Measurements from ENCODE around the gene SYNGAP1. TPM values are rescaled to one million over a fixed set of nuclear protein-coding genes. Genes with fewer than 3 reads are reported as not detected.

SYNGAP1 gene
- total RNA-seq, 4 donors from 2014 or later, result 0.71 to 2.3 (median 1.3) TPM

- TF ChIP-seq, protein P1, sequence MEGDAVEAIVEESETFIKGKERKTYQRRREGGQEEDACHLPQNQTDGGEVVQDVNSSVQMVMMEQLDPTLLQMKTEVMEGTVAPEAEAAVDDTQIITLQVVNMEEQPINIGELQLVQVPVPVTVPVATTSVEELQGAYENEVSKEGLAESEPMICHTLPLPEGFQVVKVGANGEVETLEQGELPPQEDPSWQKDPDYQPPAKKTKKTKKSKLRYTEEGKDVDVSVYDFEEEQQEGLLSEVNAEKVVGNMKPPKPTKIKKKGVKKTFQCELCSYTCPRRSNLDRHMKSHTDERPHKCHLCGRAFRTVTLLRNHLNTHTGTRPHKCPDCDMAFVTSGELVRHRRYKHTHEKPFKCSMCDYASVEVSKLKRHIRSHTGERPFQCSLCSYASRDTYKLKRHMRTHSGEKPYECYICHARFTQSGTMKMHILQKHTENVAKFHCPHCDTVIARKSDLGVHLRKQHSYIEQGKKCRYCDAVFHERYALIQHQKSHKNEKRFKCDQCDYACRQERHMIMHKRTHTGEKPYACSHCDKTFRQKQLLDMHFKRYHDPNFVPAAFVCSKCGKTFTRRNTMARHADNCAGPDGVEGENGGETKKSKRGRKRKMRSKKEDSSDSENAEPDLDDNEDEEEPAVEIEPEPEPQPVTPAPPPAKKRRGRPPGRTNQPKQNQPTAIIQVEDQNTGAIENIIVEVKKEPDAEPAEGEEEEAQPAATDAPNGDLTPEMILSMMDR (IDR thresholded peaks at IDR 0.05 in 4 of 5, conservative IDR thresholded peaks at IDR 0.05 in 1 of 5), result no peak
- TF ChIP-seq POLR2A (IDR thresholded peaks at IDR 0.05), result no peak
- no peaks in the 10 kb centered on the region for H3K27me3 ChIP-seq
- peak overlapping the region in 1 of 4 donors; percentile 13 for H3K4me3 ChIP-seq
- H3K27ac ChIP-seq, result peak overlapping the region in 2 of 4 donors; percentile 5 to 31
- in situ Hi-C loops (cut with MboI; ENCODE audit: low sequenced_read_pairs in 4 of 4), result no loop called here
- peaks cover 14 to 16% of the 10 kb centered on the region in 2 donors for H3K4me1 ChIP-seq
- DNase-seq, result no peak
- H3K36me3 ChIP-seq, result peaks cover 0 to 8% of the 10 kb centered on the region in 2 donors
- intact Hi-C loops (cut with DNase I; ENCODE audit: low total_unique reads), result no loop called here
- no peak for ATAC-seq
- no peaks in the 10 kb centered on the region for H3K9me3 ChIP-seq
Measured at GRCh38 chr6:33433001-33433543, 13.2 kb downstream of the SYNGAP1 start.

- peak overlapping the region in 2 of 4 donors; percentile 5 to 31 for H3K27ac ChIP-seq
- H3K27me3 ChIP-seq, result no peaks in the 10 kb centered on the region
- in situ Hi-C loops (cut with MboI; ENCODE audit: low sequenced_read_pairs in 4 of 4), result no loop called here
- ATAC-seq (peak in 1 of 2 donors; percentile 69), DNase-seq (no peak)
- H3K4me1 ChIP-seq, result peaks cover 11 to 14% of the 10 kb centered on the region in 2 donors
- H3K36me3 ChIP-seq, result peaks cover 0 to 8% of the 10 kb centered on the region in 2 donors
- intact Hi-C loops (cut with DNase I; ENCODE audit: low total_unique reads), result no loop called here
- TF ChIP-seq, protein P1 (IDR thresholded peaks at IDR 0.05 in 4 of 5, conservative IDR thresholded peaks at IDR 0.05 in 1 of 5), result no peak
- no peak for TF ChIP-seq POLR2A (IDR thresholded peaks at IDR 0.05)
- peak overlapping the region in 1 of 4 donors; percentile 13 for H3K4me3 ChIP-seq
- no peaks in the 10 kb centered on the region for H3K9me3 ChIP-seq
Measured at GRCh38 chr6:33433544-33434191, 13.8 kb downstream of the SYNGAP1 start.

GRCh38 chr6:33434961-33435360 lies 15.1 kb downstream of the SYNGAP1 start:
- Histone ChIP-seq H3K27ac (no peak overlapping the region), H3K4me1 (peaks cover 11 to 14% of the 10 kb centered on the region in 2 donors), H3K36me3 (peaks cover 0 to 8% of the 10 kb centered on the region in 2 donors), H3K27me3 (no peaks in the 10 kb centered on the region), H3K9me3 (no peaks in the 10 kb centered on the region), H3K4me3 (no peak overlapping the region)
- in situ Hi-C loops (cut with MboI; ENCODE audit: low sequenced_read_pairs in 4 of 4), result no loop called here
- intact Hi-C loops (cut with DNase I; ENCODE audit: low total_unique reads), result no loop called here
- no peak for DNase-seq
- no peak for TF ChIP-seq POLR2A (IDR thresholded peaks at IDR 0.05)
- TF ChIP-seq, protein P1 (IDR thresholded peaks at IDR 0.05 in 4 of 5, conservative IDR thresholded peaks at IDR 0.05 in 1 of 5), result no peak
- no peak for ATAC-seq

- no peak for ATAC-seq
- no peak for DNase-seq
- peaks cover 5 to 11% of the 10 kb centered on the region in 2 donors for H3K4me1 ChIP-seq
- H3K27ac ChIP-seq, result no peak overlapping the region
- H3K4me3 ChIP-seq, result no peak overlapping the region
- intact Hi-C loops (cut with DNase I; ENCODE audit: low total_unique reads), result no loop called here
- no peaks in the 10 kb centered on the region for H3K9me3 ChIP-seq
- no peaks in the 10 kb centered on the region for H3K27me3 ChIP-seq
- in situ Hi-C loops (cut with MboI; ENCODE audit: low sequenced_read_pairs in 4 of 4), result no loop called here
- H3K36me3 ChIP-seq, result peaks cover 0 to 8% of the 10 kb centered on the region in 2 donors
- TF ChIP-seq POLR2A (IDR thresholded peaks at IDR 0.05), result no peak
- TF ChIP-seq, protein P1 (IDR thresholded peaks at IDR 0.05 in 4 of 5, conservative IDR thresholded peaks at IDR 0.05 in 1 of 5), result no peak
Measured at GRCh38 chr6:33437666-33438065, 17.8 kb downstream of the SYNGAP1 start.

Measured in gastrocnemius medialis (tissue), 4 donors.